NB4 (cell line): ENCODE results near the gene AIF1.

Source experiments
- CTCF ChIP-seq: IDR thresholded peaks from one replicate; pipeline ENCODE4 v1.5.1; 2012; ENCODE audit warnings: low read depth, low read length
- MAX ChIP-seq: IDR thresholded peaks from 2 replicates; pipeline ENCODE4 v1.6.1; 2011; ENCODE audit warnings: low read depth, low read length
- POLR2A ChIP-seq: IDR thresholded peaks from 2 replicates; pipeline ENCODE4 v1.6.1; 2011; ENCODE audit warnings: mild to moderate bottlenecking; ENCODE audit not compliant: insufficient read length; ENCODE audit errors: extremely low read depth

GRCh38 chr6:31597006-31597405 lies 18.0 kb upstream of the AIF1 start:
- TF ChIP-seq CTCF = peak; percentile 41
- TF ChIP-seq POLR2A = no peak
- peak; percentile 92 for TF ChIP-seq MAX
